GM18499 (cell line): ENCODE measurements around the gene APBB2.

ENCODE experiments used
- ATAC-seq: cut with Tn5 transposase; IDR thresholded peaks from one replicate; pipeline ENCODE4 v1.9.1; 2021; ENCODE audit warnings: moderate number of reproducible peaks; ENCODE audit not compliant: insufficient read depth, unreplicated experiment

APBB2 gene

DNA sequence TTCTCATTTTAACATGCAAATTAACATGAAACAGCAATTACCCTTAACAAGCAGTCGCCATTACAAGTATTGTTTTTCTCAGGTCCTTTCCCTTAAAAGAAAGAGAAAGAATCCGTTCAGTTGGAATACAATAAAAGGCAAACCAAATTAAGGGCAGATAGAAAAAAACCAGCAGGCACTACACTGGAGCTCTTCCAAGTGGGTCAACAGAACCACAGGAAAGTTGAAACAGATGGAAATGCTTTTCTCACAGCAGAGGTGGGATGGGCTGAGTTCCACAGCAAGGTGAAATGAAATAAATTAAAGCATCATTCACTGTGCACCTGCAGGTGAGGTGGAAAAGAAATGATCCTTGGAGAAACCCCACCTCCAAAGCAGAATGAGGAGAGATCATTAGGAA is 102.6 kb downstream of the APBB2 start:
- no peak for ATAC-seq

- no peak for ATAC-seq
These were observed 104.3 kb downstream of the APBB2 start for GRCh38 chr4:41110050-41110449.

DNA sequence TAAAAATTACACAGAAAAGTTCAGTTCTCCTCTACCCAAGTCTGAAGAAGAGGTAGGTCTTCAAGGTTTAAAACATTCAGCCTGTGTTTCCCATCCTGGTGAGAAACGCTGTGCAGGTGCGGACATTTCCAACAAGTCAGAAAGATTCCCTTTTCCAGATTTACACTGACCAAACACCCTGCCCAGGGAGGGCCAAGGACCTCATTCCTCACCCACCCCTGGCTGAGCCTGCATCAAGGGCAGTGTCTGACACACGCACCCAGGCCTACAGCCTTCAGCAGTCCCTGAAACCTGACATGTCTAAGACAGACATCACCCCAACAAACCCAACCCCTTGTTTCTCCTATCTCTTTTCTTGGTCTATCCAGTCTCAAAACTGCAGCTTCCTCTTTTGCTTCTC is 105.9 kb downstream of the APBB2 start:
- ATAC-seq: no peak

- ATAC-seq: no peak
These were observed 107.5 kb downstream of the APBB2 start for GRCh38 chr4:41106694-41107419.

GRCh38 chr4:41106081-41106480 is 108.3 kb downstream of the APBB2 start:
- ATAC-seq: no peak

DNA sequence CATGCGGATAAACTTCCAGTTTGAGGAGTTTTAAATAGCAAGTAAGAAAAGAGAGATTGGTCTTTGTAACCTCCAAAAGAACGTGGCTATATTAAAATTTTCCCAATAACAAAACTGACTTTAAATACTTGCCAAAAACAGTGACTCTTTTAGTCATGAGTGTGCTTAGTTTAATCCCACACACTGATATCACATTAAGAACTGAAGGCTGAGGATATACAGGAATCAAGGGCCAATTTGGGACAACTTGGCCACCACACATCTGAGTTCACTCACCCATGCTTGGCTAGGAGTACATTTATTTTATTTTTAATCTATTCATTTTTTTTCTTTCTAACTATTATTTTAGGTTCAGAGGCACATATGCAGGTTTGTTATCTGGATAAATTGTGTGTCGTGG is 110.2 kb downstream of the APBB2 start:
- ATAC-seq: no peak

GRCh38 chr4:41103657-41104056 is 110.7 kb downstream of the APBB2 start:
- no peak for ATAC-seq

DNA sequence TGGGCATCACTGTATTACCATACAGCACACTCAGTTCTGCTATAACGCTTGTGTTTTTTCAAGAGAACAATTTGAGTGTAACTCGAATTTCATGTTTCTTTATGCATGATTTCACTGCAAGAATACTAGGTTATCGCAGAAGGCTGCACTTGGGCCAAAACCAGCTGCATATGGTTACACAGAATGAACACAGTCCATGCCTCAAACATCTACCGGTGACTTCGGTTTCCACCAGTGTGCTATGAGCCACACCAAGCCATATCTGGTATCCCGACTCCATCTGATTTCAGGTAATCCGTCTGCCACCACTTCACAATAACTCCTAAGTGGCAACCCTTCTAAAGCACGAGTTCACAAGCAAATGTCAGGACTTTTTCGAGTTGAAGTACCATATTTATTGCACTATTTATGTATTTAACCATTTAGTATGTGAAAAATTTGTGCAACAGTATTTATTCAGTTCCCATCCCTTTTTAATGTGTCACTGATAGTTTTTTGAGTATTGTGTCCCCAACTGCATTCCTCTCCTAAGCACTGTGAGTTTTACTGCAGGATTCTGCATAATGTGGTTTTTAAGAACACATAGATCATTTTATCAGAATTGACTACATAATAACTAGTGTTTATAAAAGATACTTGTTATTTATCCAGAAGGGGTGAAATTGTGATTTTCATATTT is 111.8 kb downstream of the APBB2 start:
- ATAC-seq: no peak

GRCh38 chr4:41098093-41099048 is 116.0 kb downstream of the APBB2 start:
- no peak for ATAC-seq

- no peak for ATAC-seq
These were observed 118.4 kb downstream of the APBB2 start for GRCh38 chr4:41095973-41096372.

GRCh38 chr4:41095192-41095872 is 119.0 kb downstream of the APBB2 start:
- no peak for ATAC-seq

DNA sequence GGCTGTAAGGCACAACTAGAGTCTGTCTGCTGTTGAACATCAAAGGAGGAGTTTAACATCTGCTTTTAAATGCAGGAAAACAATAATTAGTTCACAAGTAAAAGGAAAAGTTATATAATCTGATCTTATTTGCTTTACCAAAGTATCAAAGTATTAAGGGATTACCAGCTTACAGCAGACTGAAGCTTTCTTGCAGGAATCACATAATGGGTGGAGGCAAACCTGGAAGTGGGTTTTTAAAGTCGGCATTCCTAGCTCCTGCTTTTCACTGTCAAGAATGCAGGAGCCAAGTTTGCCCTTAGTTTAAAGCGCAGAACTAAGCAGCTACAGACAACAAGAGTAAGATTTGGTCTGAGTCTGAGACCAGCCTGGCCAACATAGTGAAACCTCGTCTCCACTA is 122.2 kb downstream of the APBB2 start:
- no peak for ATAC-seq

- no peak for ATAC-seq
These were observed 132.5 kb downstream of the APBB2 start for GRCh38 chr4:41081847-41082246.

DNA sequence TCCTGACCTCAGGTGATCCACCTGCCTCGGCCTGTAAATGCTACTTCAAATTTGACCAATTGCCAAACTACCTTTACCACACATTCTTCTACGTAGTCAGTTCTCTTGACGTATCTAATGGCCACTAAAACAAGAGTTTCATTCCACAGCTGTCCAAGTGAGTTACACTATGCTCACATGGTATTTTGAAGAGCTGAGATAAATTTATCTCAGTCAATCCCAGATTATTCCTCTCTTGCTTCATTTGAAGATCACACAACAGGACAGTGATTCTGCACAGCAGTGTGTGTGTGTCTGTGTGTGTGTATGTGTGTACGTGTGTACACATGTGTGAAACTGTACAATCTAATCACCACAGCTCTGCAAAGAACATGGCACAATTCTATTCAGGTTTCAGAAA is 133.4 kb downstream of the APBB2 start:
- no peak for ATAC-seq

DNA sequence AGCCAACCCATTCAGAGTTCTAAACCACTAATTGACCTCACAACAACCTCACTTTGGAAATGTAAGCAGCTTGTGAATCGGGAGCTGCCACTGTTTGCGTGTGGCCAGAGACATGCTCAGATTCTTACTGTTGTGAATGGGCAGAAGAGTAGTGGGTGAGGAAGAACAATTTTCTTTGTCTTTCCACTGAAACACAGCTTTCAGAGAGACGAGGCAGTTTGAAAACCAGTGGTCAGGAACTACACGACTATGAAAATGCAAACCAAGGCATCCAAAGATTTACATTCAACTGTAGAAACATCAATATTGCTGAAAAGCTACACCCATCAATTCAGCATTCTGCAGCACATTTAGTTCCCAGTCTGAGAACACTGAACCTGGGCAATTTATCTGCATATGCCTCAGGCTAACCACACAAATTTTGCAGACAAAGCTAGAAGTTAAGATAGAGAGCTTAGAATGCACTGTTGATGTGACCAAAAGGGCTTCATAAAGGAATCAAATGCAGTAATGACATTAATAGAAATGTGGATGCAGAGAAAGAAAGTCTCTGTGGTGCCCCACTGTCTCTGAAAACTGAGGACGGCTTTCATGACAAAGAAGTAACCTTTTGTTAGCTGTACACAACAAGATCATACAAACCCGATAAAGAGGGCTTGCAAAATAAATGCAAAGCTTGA is 134.3 kb downstream of the APBB2 start:
- ATAC-seq: no peak

- ATAC-seq: no peak
These were observed 136.7 kb downstream of the APBB2 start for GRCh38 chr4:41077628-41078027.

DNA sequence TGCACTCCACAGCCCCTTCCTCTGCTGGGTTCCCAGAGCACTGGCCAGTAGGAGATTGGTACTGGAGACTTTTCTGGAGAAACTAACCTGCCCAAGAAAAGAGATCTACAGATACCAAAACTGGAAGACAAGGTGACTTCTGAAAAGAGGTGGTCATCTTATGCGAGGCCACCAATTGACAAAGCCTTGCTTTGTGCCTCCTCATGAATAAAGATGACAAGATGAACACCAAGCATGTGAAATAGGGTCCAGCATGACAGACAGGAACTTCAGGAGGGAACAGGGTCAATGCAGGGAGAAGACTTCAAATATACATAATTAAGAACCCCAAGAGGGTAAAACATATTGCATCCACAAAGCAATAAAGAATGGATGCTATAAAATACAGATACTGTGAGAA is 137.9 kb downstream of the APBB2 start:
- no peak for ATAC-seq

DNA sequence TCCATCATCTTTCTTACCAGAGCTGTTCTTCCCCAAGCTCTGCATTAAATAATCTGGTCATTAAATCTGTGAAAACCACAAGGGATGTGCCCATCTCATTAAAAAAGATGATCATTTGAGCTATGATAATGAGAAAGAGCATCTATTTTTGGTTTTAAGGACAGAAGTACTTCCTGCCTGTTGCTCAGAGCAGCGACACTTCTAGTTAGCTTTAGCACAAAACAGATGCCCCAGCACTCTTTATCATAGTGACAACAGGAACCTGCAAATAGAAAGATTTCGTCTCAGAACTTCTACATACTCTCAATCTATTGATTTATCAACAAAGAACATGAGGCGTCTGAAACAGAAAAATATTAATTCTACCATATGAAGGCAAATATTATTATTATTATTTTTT is 140.1 kb downstream of the APBB2 start:
- ATAC-seq: no peak

- ATAC-seq: no peak
These were observed 142.1 kb downstream of the APBB2 start for GRCh38 chr4:41072021-41072777.
